ENCODE results near the gene CCDC137. TPM values are rescaled to one million over a fixed set of nuclear protein-coding genes. Genes with fewer than 3 reads are reported as not detected.

CCDC137 gene
- total and polyA plus RNA-seq, 2 of the 13 experiments (the other 11 are each of a cell fraction or from before 2014, with no cell fraction given) = 14.6 to 39.1 TPM

DNA sequence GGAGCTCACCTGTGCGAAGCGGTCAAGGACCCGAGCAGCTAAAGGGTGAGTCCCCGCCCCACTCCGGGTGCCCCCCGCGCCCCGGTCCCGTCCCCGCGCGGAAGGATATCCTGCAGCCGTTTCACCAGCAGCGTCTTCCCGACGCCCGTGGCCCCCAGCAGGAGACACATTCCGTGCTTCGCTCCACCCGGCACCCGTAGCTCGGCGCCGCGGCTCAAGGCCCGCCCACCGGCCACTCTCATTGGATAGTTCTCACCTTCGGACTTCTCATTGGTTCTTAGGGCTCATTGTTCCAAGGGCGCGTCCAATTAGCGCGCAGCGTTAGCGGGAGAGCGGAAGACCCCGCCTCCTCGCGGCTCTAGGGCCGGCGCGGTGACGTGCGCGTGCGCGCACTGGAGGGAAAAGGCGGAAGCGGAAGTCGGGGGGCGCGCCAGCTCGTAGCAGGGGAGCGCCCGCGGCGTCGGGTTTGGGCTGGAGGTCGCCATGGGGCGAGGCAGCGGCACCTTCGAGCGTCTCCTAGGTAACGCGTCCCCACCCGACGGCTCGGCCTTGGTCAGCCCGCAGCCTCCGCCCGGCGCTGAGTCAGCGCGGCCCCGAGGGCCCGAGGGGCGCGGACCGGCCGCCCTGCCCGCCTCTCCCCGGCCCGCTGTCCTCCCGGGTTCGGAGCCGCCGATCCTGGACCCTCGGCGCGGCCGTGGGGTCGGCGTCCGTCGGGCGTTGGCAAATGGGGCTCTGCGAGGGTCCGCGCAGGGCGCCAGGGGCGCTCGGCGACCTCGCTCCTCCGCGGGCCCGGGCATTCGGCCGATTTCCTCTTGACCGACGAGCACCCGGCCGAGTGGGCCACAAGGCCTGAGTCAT, 17.3 kb downstream of the CCDC137 start, which contains the start of the genes ARL16 and HGS (continued):
- no peak for TF ChIP-seq TIGD3 (CRISPR knock-in tag; IDR thresholded peaks at IDR 0.05; ENCODE audit: borderline replicate concordance)
- TF ChIP-seq ZNF275 (CRISPR knock-in tag; IDR thresholded peaks at IDR 0.05; ENCODE audit: borderline replicate concordance) = peak; percentile 63; the same call in 1 of the 2 replicates
- TF ChIP-seq, protein P1, sequence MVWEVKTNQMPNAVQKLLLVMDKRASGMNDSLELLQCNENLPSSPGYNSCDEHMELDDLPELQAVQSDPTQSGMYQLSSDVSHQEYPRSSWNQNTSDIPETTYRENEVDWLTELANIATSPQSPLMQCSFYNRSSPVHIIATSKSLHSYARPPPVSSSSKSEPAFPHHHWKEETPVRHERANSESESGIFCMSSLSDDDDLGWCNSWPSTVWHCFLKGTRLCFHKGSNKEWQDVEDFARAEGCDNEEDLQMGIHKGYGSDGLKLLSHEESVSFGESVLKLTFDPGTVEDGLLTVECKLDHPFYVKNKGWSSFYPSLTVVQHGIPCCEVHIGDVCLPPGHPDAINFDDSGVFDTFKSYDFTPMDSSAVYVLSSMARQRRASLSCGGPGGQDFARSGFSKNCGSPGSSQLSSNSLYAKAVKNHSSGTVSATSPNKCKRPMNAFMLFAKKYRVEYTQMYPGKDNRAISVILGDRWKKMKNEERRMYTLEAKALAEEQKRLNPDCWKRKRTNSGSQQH (CRISPR knock-in tag; IDR thresholded peaks at IDR 0.05; ENCODE audit: low read depth) = 0 out of 2 replicates have a peak, but pooled peaks have one; percentile 36
- peak; percentile 35; the same call in 1 of the 2 replicates for TF ChIP-seq ZNF564 (CRISPR knock-in tag; IDR thresholded peaks at IDR 0.05)
- TF ChIP-seq DZIP1 (CRISPR knock-in tag; IDR thresholded peaks at IDR 0.05) = peak; percentile 55; the same call in 1 of the 2 replicates
- TF ChIP-seq, protein P2, sequence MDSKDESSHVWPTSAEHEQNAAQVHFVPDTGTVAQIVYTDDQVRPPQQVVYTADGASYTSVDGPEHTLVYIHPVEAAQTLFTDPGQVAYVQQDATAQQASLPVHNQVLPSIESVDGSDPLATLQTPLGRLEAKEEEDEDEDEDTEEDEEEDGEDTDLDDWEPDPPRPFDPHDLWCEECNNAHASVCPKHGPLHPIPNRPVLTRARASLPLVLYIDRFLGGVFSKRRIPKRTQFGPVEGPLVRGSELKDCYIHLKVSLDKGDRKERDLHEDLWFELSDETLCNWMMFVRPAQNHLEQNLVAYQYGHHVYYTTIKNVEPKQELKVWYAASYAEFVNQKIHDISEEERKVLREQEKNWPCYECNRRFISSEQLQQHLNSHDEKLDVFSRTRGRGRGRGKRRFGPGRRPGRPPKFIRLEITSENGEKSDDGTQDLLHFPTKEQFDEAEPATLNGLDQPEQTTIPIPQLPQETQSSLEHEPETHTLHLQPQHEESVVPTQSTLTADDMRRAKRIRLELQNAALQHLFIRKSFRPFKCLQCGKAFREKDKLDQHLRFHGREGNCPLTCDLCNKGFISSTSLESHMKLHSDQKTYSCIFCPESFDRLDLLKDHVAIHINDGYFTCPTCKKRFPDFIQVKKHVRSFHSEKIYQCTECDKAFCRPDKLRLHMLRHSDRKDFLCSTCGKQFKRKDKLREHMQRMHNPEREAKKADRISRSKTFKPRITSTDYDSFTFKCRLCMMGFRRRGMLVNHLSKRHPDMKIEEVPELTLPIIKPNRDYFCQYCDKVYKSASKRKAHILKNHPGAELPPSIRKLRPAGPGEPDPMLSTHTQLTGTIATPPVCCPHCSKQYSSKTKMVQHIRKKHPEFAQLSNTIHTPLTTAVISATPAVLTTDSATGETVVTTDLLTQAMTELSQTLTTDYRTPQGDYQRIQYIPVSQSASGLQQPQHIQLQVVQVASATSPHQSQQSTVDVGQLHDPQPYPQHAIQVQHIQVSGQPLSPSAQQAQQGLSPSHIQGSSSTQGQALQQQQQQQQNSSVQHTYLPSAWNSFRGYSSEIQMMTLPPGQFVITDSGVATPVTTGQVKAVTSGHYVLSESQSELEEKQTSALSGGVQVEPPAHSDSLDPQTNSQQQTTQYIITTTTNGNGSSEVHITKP (CRISPR knock-in tag; IDR thresholded peaks at IDR 0.05; ENCODE audit: low read depth) = 0 out of 2 replicates have a peak, but pooled peaks have one; percentile 53
- TF ChIP-seq ZNF253 (CRISPR knock-in tag; IDR thresholded peaks at IDR 0.05; ENCODE audit: borderline replicate concordance) = no peak
- TF ChIP-seq POLR2A (IDR thresholded peaks at IDR 0.05; ENCODE audit: insufficient read depth in 1 of 2, low read depth in 2 of 2, low read length in 2 of 2) = peak; percentile 70 to 76
- TF ChIP-seq MEF2D (CRISPR knock-in tag; IDR thresholded peaks at IDR 0.05) = no peak; the same call in 1 of the 2 replicates
- TF ChIP-seq TBX2 (CRISPR knock-in tag; IDR thresholded peaks at IDR 0.05; ENCODE audit: borderline replicate concordance) = peak; percentile 60; the same call in 1 of the 2 replicates
- TF ChIP-seq TFE3 (CRISPR knock-in tag; IDR thresholded peaks at IDR 0.05) = no peak; the same call in 1 of the 2 replicates
- TF ChIP-seq FIP1L1 (IDR thresholded peaks at IDR 0.05; ENCODE audit: borderline replicate concordance, insufficient read depth, low read depth, low read length) = 0 out of 2 replicates have a peak, but pooled peaks have one; percentile 57
- peak; percentile 78; the same call in 1 of the 2 replicates for TF ChIP-seq ZBTB7B (CRISPR knock-in tag; IDR thresholded peaks at IDR 0.05)
- TF ChIP-seq PCBP2 (optimal IDR thresholded peaks at IDR 0.05; ENCODE audit: low read depth, low read length, poor library complexity, severe bottlenecking) = no peak
